ENCODE measurements around the gene HELZ.

The HELZ gene

DNA sequence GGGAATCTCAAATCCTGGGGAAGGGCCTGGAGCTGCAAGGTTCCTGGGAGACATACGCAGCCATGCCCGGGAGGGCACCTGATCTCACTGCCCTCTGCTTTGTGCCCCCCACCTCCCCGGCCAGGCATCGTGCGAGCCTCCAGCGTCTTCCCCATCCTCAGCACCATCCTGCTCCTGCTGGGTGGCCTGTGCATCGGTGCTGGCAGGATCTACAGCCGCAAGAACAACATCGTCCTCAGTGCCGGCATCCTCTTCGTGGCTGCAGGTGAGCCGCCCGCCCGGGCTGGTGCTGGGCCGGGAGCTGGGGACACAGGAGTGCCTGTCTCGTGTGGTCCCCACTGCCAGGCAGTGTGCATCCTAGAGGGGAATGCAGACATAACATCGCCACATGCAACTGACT lies 220.3 kb downstream of the HELZ start:
- no peak for DNase-seq (ENCODE audit: low read depth)

DNA sequence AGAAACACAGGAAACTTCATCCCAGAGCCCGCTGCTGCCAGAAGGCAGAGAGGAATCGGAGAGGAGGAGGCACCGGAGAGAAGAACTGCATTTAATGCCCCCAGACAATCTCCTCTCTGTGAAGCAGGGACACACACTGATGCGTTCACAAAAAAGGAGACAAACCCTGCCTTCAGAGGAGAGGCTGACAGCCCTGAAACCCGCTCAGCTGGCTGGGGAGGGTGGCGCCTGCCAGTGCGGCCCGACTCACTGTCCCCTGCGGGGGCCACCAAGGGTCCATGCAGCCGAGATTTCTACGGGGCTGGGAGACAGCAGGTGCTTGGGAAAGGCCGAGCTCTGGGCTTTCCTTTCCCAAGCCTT lies 222.6 kb downstream of the HELZ start:
- DNase-seq (ENCODE audit: low read depth): no peak

DNA sequence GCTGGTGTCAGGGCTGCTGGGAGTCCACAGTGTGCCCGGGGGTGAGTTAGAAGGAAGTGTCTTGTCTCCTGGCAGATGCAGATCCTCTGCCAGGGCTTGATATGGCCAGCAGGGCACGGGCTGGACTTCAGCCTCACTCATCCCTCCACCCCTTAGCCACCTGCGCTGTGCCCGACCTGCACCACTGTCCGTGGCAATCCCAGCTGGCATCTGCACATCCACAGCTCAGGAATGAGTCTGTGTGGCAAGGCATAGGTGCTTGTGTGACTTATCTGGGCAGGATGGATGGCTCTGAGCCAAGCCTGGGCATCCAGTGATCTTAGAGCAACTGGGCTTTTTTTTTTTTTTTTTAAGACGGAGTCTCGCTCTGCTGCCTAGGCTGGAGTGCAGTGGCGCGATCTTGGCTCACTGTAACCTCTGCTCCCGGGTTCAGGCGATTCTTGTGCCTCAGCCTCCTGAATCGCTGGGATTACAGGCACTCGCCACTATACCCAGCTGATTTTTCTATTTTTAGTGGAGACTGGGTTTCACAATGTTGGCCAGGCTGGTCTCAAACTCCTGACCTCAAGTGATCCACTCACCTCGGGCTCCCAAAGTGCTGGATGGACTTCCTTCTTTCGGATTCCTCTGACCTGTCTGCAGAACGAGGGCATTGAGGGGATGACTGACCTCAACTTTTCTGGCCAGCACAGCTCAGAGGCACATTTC lies 223.1 kb downstream of the HELZ start:
- DNase-seq (ENCODE audit: low read depth): no peak

DNA sequence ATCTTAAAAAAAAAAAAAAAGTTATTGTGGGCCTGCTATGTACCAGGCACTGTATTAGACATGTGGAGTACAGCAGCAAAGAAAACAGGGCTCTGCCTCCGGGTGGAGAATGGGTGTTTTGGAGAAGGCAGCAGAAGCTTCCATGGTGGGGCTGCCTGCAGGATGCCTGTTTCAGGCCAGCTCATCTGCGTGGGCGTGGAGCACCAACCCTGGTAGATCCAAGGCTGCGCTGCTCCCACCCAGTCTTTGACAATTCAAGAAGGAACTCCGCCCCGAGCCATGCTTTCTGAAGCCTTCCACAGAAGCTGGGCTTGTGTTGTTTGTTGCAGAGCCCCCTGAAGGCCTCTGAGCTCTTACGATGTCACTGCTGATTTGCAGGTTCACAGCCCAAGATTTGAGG lies 223.8 kb downstream of the HELZ start:
- no peak for DNase-seq (ENCODE audit: low read depth)

Measured in stimulated activated CD8-positive, alpha-beta memory T cell treated with anti-CD3 and anti-CD28 coated beads, Interleukin-12 subunit alpha, Interleukin-12 subunit beta, amount 100 ng/mL, for 4 hours (primary cell).